Measurements from ENCODE around the gene EHBP1.

EHBP1 gene

GRCh38 chr2:62956651-62957050, 251.1 kb downstream of the EHBP1 start:
- Histone ChIP-seq H4K20me1 (ENCODE audit: insufficient read depth, low read length) (no peaks in the 10 kb centered on the region), H3K79me2 (ENCODE audit: insufficient read depth, low read length) (no peaks in the 10 kb centered on the region), H3K9me2 (ENCODE audit: low read depth, low read length) (no peaks in the 10 kb centered on the region), H3K9me3 (ENCODE audit: low read length) (no peaks in the 10 kb centered on the region), H3K4me3 (ENCODE audit: low read depth, low read length, poor library complexity, severe bottlenecking) (no peak overlapping the region), H3K36me3 (ENCODE audit: insufficient read depth, low read length) (peaks cover 4% of the 10 kb centered on the region; the same call in 1 of the 2 replicates), H3K27ac (ENCODE audit: low read depth, low read length, poor library complexity, severe bottlenecking) (no peak overlapping the region), H3K4me2 (ENCODE audit: low read length) (no peak overlapping the region), H3K4me1 (ENCODE audit: insufficient read depth, low read length, severe bottlenecking) (no peaks in the 10 kb centered on the region), H3K27me3 (ENCODE audit: insufficient read depth, low read length) (no peaks in the 10 kb centered on the region), H3F3A (ENCODE audit: insufficient read depth, low read length) (no peaks in the 10 kb centered on the region), H2AFZ (ENCODE audit: low read length) (no peak overlapping the region), H3K9ac (ENCODE audit: low read length) (no peak overlapping the region)
- TF ChIP-seq, protein P1, sequence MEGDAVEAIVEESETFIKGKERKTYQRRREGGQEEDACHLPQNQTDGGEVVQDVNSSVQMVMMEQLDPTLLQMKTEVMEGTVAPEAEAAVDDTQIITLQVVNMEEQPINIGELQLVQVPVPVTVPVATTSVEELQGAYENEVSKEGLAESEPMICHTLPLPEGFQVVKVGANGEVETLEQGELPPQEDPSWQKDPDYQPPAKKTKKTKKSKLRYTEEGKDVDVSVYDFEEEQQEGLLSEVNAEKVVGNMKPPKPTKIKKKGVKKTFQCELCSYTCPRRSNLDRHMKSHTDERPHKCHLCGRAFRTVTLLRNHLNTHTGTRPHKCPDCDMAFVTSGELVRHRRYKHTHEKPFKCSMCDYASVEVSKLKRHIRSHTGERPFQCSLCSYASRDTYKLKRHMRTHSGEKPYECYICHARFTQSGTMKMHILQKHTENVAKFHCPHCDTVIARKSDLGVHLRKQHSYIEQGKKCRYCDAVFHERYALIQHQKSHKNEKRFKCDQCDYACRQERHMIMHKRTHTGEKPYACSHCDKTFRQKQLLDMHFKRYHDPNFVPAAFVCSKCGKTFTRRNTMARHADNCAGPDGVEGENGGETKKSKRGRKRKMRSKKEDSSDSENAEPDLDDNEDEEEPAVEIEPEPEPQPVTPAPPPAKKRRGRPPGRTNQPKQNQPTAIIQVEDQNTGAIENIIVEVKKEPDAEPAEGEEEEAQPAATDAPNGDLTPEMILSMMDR (IDR thresholded peaks at IDR 0.05; ENCODE audit: low read length) = no peak
- TF ChIP-seq EZH2 (IDR thresholded peaks at IDR 0.05; ENCODE audit: borderline replicate concordance, low read length) = no peak

DNA sequence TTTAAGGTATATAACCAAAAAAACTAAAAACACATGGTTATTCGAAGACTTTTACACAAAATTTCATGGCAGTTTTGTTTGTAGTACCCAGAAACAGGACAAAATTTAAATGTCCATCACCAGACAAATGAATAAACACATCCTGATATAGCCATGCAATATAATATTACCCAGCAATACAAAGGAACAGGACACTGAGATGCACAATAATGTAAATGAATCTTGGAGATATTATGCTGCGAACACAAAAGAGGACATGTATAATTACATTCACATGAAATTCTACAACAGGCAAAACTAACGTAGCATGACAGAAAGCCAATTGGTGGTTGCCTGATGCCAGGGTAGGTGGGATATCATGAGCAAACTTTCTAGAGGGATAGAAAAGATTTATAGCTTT, 252.7 kb downstream of the EHBP1 start:
- H3K9me2 ChIP-seq (ENCODE audit: low read depth, low read length) = no peaks in the 10 kb centered on the region
- no peak overlapping the region for H2AFZ ChIP-seq (ENCODE audit: low read length)
- no peaks in the 10 kb centered on the region for H3K27me3 ChIP-seq (ENCODE audit: insufficient read depth, low read length)
- no peak overlapping the region for H3K27ac ChIP-seq (ENCODE audit: low read depth, low read length, poor library complexity, severe bottlenecking)
- H4K20me1 ChIP-seq (ENCODE audit: insufficient read depth, low read length) = no peaks in the 10 kb centered on the region
- peaks cover 4% of the 10 kb centered on the region; the same call in 1 of the 2 replicates for H3K36me3 ChIP-seq (ENCODE audit: insufficient read depth, low read length)
- no peaks in the 10 kb centered on the region for H3K9me3 ChIP-seq (ENCODE audit: low read length)
- H3K79me2 ChIP-seq (ENCODE audit: insufficient read depth, low read length) = no peaks in the 10 kb centered on the region
- H3K4me3 ChIP-seq (ENCODE audit: low read depth, low read length, poor library complexity, severe bottlenecking) = no peak overlapping the region
- H3K9ac ChIP-seq (ENCODE audit: low read length) = no peak overlapping the region
- H3K4me1 ChIP-seq (ENCODE audit: insufficient read depth, low read length, severe bottlenecking) = no peaks in the 10 kb centered on the region
- H3K4me2 ChIP-seq (ENCODE audit: low read length) = no peak overlapping the region
- no peaks in the 10 kb centered on the region for H3F3A ChIP-seq (ENCODE audit: insufficient read depth, low read length)
- TF ChIP-seq, protein P1 (IDR thresholded peaks at IDR 0.05; ENCODE audit: low read length) = no peak
- TF ChIP-seq EZH2 (IDR thresholded peaks at IDR 0.05; ENCODE audit: borderline replicate concordance, low read length) = no peak

- Histone ChIP-seq H4K20me1 (ENCODE audit: insufficient read depth, low read length) (no peaks in the 10 kb centered on the region), H3K4me2 (ENCODE audit: low read length) (no peak overlapping the region), H3K4me1 (ENCODE audit: insufficient read depth, low read length, severe bottlenecking) (no peaks in the 10 kb centered on the region), H3K79me2 (ENCODE audit: insufficient read depth, low read length) (no peaks in the 10 kb centered on the region), H3K9ac (ENCODE audit: low read length) (no peak overlapping the region), H3F3A (ENCODE audit: insufficient read depth, low read length) (no peaks in the 10 kb centered on the region), H3K9me3 (ENCODE audit: low read length) (no peaks in the 10 kb centered on the region), H3K36me3 (ENCODE audit: insufficient read depth, low read length) (peaks cover 4% of the 10 kb centered on the region; the same call in 1 of the 2 replicates), H3K27me3 (ENCODE audit: insufficient read depth, low read length) (no peaks in the 10 kb centered on the region), H3K9me2 (ENCODE audit: low read depth, low read length) (no peaks in the 10 kb centered on the region), H2AFZ (ENCODE audit: low read length) (no peak overlapping the region), H3K4me3 (ENCODE audit: low read depth, low read length, poor library complexity, severe bottlenecking) (no peak overlapping the region), H3K27ac (ENCODE audit: low read depth, low read length, poor library complexity, severe bottlenecking) (no peak overlapping the region)
- no peak for TF ChIP-seq EZH2 (IDR thresholded peaks at IDR 0.05; ENCODE audit: borderline replicate concordance, low read length)
Measured at GRCh38 chr2:62964050-62964449, 258.5 kb downstream of the EHBP1 start.

DNA sequence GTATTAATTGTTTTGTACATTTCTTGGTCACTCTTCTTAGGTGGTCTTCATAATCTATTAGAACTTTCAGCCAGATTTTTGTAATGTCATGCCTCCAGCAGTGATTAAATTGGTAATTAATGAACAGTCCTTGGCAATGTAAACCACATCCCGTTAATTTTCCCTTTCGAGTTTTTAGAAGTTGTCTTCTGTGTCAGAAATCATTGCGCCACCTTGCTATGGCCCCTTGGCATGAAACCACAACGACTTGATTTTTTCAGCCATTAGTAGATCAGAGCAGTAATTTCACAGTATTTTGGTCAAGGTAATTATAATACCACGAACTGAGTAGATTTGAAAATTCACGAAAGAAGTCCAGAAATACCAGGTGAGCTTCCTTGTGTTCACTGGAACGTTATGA, 259.2 kb downstream of the EHBP1 start:
- Histone ChIP-seq H3K4me2 (ENCODE audit: low read length) (no peak overlapping the region), H3K27ac (ENCODE audit: low read depth, low read length, poor library complexity, severe bottlenecking) (no peak overlapping the region), H3K4me3 (ENCODE audit: low read depth, low read length, poor library complexity, severe bottlenecking) (no peak overlapping the region), H3K9ac (ENCODE audit: low read length) (no peak overlapping the region), H3K9me2 (ENCODE audit: low read depth, low read length) (no peaks in the 10 kb centered on the region), H3K36me3 (ENCODE audit: insufficient read depth, low read length) (no peaks in the 10 kb centered on the region), H4K20me1 (ENCODE audit: insufficient read depth, low read length) (no peaks in the 10 kb centered on the region), H3K79me2 (ENCODE audit: insufficient read depth, low read length) (no peaks in the 10 kb centered on the region), H3F3A (ENCODE audit: insufficient read depth, low read length) (no peaks in the 10 kb centered on the region), H3K27me3 (ENCODE audit: insufficient read depth, low read length) (no peaks in the 10 kb centered on the region), H3K9me3 (ENCODE audit: low read length) (no peaks in the 10 kb centered on the region), H3K4me1 (ENCODE audit: insufficient read depth, low read length, severe bottlenecking) (no peaks in the 10 kb centered on the region), H2AFZ (ENCODE audit: low read length) (no peak overlapping the region)
- TF ChIP-seq EZH2 (IDR thresholded peaks at IDR 0.05; ENCODE audit: borderline replicate concordance, low read length) = no peak
- TF ChIP-seq, protein P1 (IDR thresholded peaks at IDR 0.05; ENCODE audit: low read length) = no peak
